ENCODE results near the gene SLIT3.

Gene SLIT3

GRCh38 chr5:169244812-169245211 is 56.1 kb downstream of the SLIT3 start:
- no peak overlapping the region for H3K4me3 ChIP-seq (replicated peaks; ENCODE audit: insufficient read depth, low read length)
- no peak overlapping the region for H3K27ac ChIP-seq (replicated peaks)
- TF ChIP-seq REST (IDR thresholded peaks at IDR 0.05; ENCODE audit: insufficient replicate concordance, low read depth) (no peak), POLR2AphosphoS5 (IDR thresholded peaks at IDR 0.05; ENCODE audit: low read depth) (no peak), GABPA (IDR thresholded peaks at IDR 0.05; ENCODE audit: low read depth) (no peak), CTCF (IDR thresholded peaks at IDR 0.05; ENCODE audit: insufficient read depth, low read length) (no peak), SPI1 (IDR thresholded peaks at IDR 0.05; ENCODE audit: borderline replicate concordance, low read depth) (no peak)
- no peaks in the 10 kb centered on the region for H3K27me3 ChIP-seq (ENCODE audit: insufficient read depth, poor library complexity, severe bottlenecking)
- DNase-seq (ENCODE audit: low read depth in 1 of 2, low spot score in 1 of 2) = no peak

GRCh38 chr5:169243651-169244422 is 57.1 kb downstream of the SLIT3 start:
- no peak for TF ChIP-seq SPI1 (IDR thresholded peaks at IDR 0.05; ENCODE audit: borderline replicate concordance, low read depth)
- TF ChIP-seq GABPA (IDR thresholded peaks at IDR 0.05; ENCODE audit: low read depth) = no peak
- Histone ChIP-seq H3K4me3 (replicated peaks; ENCODE audit: insufficient read depth, low read length) (no peak overlapping the region), H3K27me3 (ENCODE audit: insufficient read depth, poor library complexity, severe bottlenecking) (no peaks in the 10 kb centered on the region), H3K27ac (replicated peaks) (no peak overlapping the region)
- no peak for DNase-seq (ENCODE audit: low read depth in 1 of 2, low spot score in 1 of 2)

GRCh38 chr5:169242849-169243186 is 58.1 kb downstream of the SLIT3 start:
- Histone ChIP-seq H3K27ac (replicated peaks) (no peak overlapping the region), H3K4me3 (replicated peaks; ENCODE audit: insufficient read depth, low read length) (no peak overlapping the region), H3K27me3 (ENCODE audit: insufficient read depth, poor library complexity, severe bottlenecking) (no peaks in the 10 kb centered on the region)
- DNase-seq (ENCODE audit: low read depth in 1 of 2, low spot score in 1 of 2) = no peak
- no peak for TF ChIP-seq SPI1 (IDR thresholded peaks at IDR 0.05; ENCODE audit: borderline replicate concordance, low read depth)
- TF ChIP-seq CTCF (IDR thresholded peaks at IDR 0.05; ENCODE audit: insufficient read depth, low read length) = no peak
- no peak for TF ChIP-seq POLR2AphosphoS5 (IDR thresholded peaks at IDR 0.05; ENCODE audit: low read depth)
- TF ChIP-seq REST (IDR thresholded peaks at IDR 0.05; ENCODE audit: insufficient replicate concordance, low read depth) = no peak
- no peak for TF ChIP-seq GABPA (IDR thresholded peaks at IDR 0.05; ENCODE audit: low read depth)

- TF ChIP-seq POLR2AphosphoS5 (IDR thresholded peaks at IDR 0.05; ENCODE audit: low read depth) = no peak
- no peaks in the 10 kb centered on the region for H3K27me3 ChIP-seq (ENCODE audit: insufficient read depth, poor library complexity, severe bottlenecking)
- DNase-seq (ENCODE audit: low read depth in 1 of 2, low spot score in 1 of 2) = no peak
- no peak overlapping the region for H3K4me3 ChIP-seq (replicated peaks; ENCODE audit: insufficient read depth, low read length)
- H3K27ac ChIP-seq (replicated peaks) = no peak overlapping the region
Measured at GRCh38 chr5:169242175-169242848, 58.6 kb downstream of the SLIT3 start.
